ENCODE measurements around the gene TMEM151A.

GRCh38 chr11:66323684-66324083 is 32.0 kb downstream of the TMEM151A start:
- TF ChIP-seq CTCF (conservative IDR thresholded peaks at IDR 0.05; ENCODE audit: low read depth, low read length) = no peak
- TF ChIP-seq EZH2 (IDR thresholded peaks at IDR 0.05; ENCODE audit: borderline replicate concordance, low read depth, low read length, poor library complexity, severe bottlenecking) = no peak

Measured in A673 (cell line).